ENCODE data around the gene VCPKMT. TPM values are rescaled to one million over a fixed set of nuclear protein-coding genes. Genes with fewer than 3 reads are reported as not detected.

The VCPKMT gene
- total RNA-seq, 1 experiment from 2014 or later, result 8.2 TPM

GRCh38 chr14:50094056-50094755 is 22.2 kb downstream of the VCPKMT start:
- Histone ChIP-seq H3K27ac (ENCODE audit: low read length) (no peak overlapping the region), H3K4me3 (ENCODE audit: low read length) (no peak overlapping the region), H2AFZ (ENCODE audit: low read length) (no peak overlapping the region), H3K36me3 (ENCODE audit: low read depth, low read length) (no peaks in the 10 kb centered on the region), H3K4me2 (ENCODE audit: low read length) (no peak overlapping the region), H3K9me3 (ENCODE audit: low read length) (no peaks in the 10 kb centered on the region), H3K9me2 (replicated peaks; ENCODE audit: low read length) (no peaks in the 10 kb centered on the region), H4K20me1 (ENCODE audit: low read length) (no peaks in the 10 kb centered on the region), H3K27me3 (ENCODE audit: low read length) (no peaks in the 10 kb centered on the region), H3K4me1 (ENCODE audit: insufficient read depth, low read length) (peaks cover 7% of the 10 kb centered on the region), H3K79me2 (ENCODE audit: low read length) (no peaks in the 10 kb centered on the region), H3F3A (ENCODE audit: low read length, unreplicated experiment) (no peaks in the 10 kb centered on the region), H3K9ac (ENCODE audit: low read length) (no peak overlapping the region)
- CTCF ChIA-PET, result interaction anchor here (0.5 to 1.1 kb wide), 2 partner anchors 41 to 231 kb away, joined by 3 to 4 read pairs; no protein-coding TSS in a partner anchor
- BruUV-seq (replicated peaks), result no TSS peak
- no peak for ATAC-seq
- no peak for DNase-seq
- intact Hi-C loops (cut with micrococcal nuclease), result no loop called here
- POLR2A ChIA-PET (ENCODE audit: unreplicated experiment), result interaction anchor here (0.6 kb wide), 1 partner anchor 50 kb away, joined by 5 read pairs; no protein-coding TSS in a partner anchor
- TF ChIP-seq CTCF (conservative IDR thresholded peaks at IDR 0.05; ENCODE audit: low read depth, low read length), result no peak
- no peak for TF ChIP-seq EZH2 (IDR thresholded peaks at IDR 0.05; ENCODE audit: low read length, unreplicated experiment)
- TF ChIP-seq EZH2phosphoT487 (IDR thresholded peaks at IDR 0.05; ENCODE audit: borderline replicate concordance, low read length), result no peak

GRCh38 chr14:50093496-50093895 is 22.9 kb downstream of the VCPKMT start:
- TF ChIP-seq EZH2phosphoT487 (IDR thresholded peaks at IDR 0.05; ENCODE audit: borderline replicate concordance, low read length), result no peak
- no peak for TF ChIP-seq CTCF (conservative IDR thresholded peaks at IDR 0.05; ENCODE audit: low read depth, low read length)
- intact Hi-C loops (cut with micrococcal nuclease), result no loop called here
- Histone ChIP-seq H3K9me2 (replicated peaks; ENCODE audit: low read length) (no peaks in the 10 kb centered on the region), H3F3A (ENCODE audit: low read length, unreplicated experiment) (no peaks in the 10 kb centered on the region), H3K27ac (ENCODE audit: low read length) (no peak overlapping the region), H3K4me3 (ENCODE audit: low read length) (no peak overlapping the region), H4K20me1 (ENCODE audit: low read length) (no peaks in the 10 kb centered on the region), H3K79me2 (ENCODE audit: low read length) (no peaks in the 10 kb centered on the region), H3K9me3 (ENCODE audit: low read length) (no peaks in the 10 kb centered on the region), H3K4me1 (ENCODE audit: insufficient read depth, low read length) (no peaks in the 10 kb centered on the region), H3K36me3 (ENCODE audit: low read depth, low read length) (no peaks in the 10 kb centered on the region), H3K27me3 (ENCODE audit: low read length) (no peaks in the 10 kb centered on the region), H3K4me2 (ENCODE audit: low read length) (no peak overlapping the region), H3K9ac (ENCODE audit: low read length) (no peak overlapping the region), H2AFZ (ENCODE audit: low read length) (no peak overlapping the region)
- ChIA-PET POLR2A (ENCODE audit: unreplicated experiment) (no interaction called here), CTCF (interaction anchor here (0.9 to 1.1 kb wide), 2 partner anchors 25 to 231 kb away, joined by 3 read pairs; no protein-coding TSS in a partner anchor)
- peak; percentile 71 for ATAC-seq
- no peak for DNase-seq
- BruUV-seq (replicated peaks), result no TSS peak

- Histone ChIP-seq H3K27ac (ENCODE audit: low read length) (no peak overlapping the region), H2AFZ (ENCODE audit: low read length) (no peak overlapping the region), H3K4me2 (ENCODE audit: low read length) (no peak overlapping the region), H3K9me2 (replicated peaks; ENCODE audit: low read length) (no peaks in the 10 kb centered on the region), H3K27me3 (ENCODE audit: low read length) (no peaks in the 10 kb centered on the region), H3K9ac (ENCODE audit: low read length) (no peak overlapping the region), H3K36me3 (ENCODE audit: low read depth, low read length) (no peaks in the 10 kb centered on the region), H3K4me3 (ENCODE audit: low read length) (no peak overlapping the region), H3F3A (ENCODE audit: low read length, unreplicated experiment) (no peaks in the 10 kb centered on the region), H3K79me2 (ENCODE audit: low read length) (no peaks in the 10 kb centered on the region), H4K20me1 (ENCODE audit: low read length) (no peaks in the 10 kb centered on the region), H3K4me1 (ENCODE audit: insufficient read depth, low read length) (no peaks in the 10 kb centered on the region), H3K9me3 (ENCODE audit: low read length) (no peaks in the 10 kb centered on the region)
- DNase-seq, result no peak
- intact Hi-C loops (cut with micrococcal nuclease), result no loop called here
- POLR2A ChIA-PET (ENCODE audit: unreplicated experiment), result no interaction called here
- no peak for ATAC-seq
- BruUV-seq (replicated peaks), result no TSS peak
- no peak for TF ChIP-seq EZH2 (IDR thresholded peaks at IDR 0.05; ENCODE audit: low read length, unreplicated experiment)
- no peak for TF ChIP-seq CTCF (conservative IDR thresholded peaks at IDR 0.05; ENCODE audit: low read depth, low read length)
- TF ChIP-seq EZH2phosphoT487 (IDR thresholded peaks at IDR 0.05; ENCODE audit: borderline replicate concordance, low read length), result no peak
- CTCF ChIA-PET, result interaction anchor here (0.7 kb wide), 1 partner anchor 12 kb away, joined by 5 read pairs; no protein-coding TSS in a partner anchor
Measured at GRCh38 chr14:50092006-50092555, 24.3 kb downstream of the VCPKMT start.

All from PC-3 (cell line).